Measurements from ENCODE around the gene ACOT12.
"Not testable (repeated sequence)": the region's sequence is repeated elsewhere in the genome, so short reads cannot be mapped to it uniquely, and the experiment has no call there.

Gene ACOT12

DNA sequence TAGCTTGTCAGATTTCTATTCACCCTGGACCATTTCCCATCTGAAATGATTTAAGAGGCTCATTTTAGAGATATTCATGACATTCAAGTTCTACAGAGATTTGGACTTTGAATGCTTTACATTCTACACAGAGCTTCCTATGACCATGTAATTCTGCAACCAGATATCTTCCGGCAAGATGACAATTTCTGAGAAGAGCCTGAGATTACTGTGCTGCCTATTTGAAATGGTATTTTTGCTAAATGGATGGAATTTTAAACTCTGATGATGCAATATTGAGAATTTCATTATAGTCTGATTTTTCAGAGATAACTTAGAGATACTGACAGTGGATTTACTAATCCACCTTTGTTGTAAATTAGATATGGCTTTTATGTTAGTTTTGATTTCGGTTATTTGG, 16.0 kb upstream of the ACOT12 start:
- no peaks in the 10 kb centered on the region for H3K36me3 ChIP-seq (ENCODE audit: insufficient read depth, low read length)
- no peaks in the 10 kb centered on the region for H3K4me1 ChIP-seq (ENCODE audit: insufficient read depth, low read length)
- H3K9me3 ChIP-seq (ENCODE audit: control insufficient read depth, insufficient read depth, low read length) = no peaks in the 10 kb centered on the region
- no peak overlapping the region for H3K9ac ChIP-seq (ENCODE audit: low read depth, low read length)

DNA sequence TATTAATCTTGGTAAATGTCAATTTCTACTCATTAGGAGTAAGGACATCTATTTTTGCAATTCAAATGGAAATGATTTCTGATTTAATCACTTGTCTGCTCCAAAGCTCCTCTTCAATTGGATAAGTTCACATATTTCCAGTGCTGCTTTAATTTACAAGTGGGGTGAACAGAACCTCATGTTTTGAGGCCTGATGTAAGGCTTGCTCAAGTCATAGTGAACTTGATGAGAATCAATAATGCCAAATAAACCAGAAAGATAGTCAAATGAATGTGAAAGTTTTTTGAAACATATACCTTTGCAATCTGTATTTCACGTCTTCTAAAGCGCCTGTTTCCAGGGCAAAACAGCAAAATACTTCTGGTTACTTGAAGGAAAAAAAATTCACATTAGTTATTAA, 15.4 kb upstream of the ACOT12 start:
- Histone ChIP-seq H3K9me3 (ENCODE audit: control insufficient read depth, insufficient read depth, low read length) (no peaks in the 10 kb centered on the region), H3K9ac (ENCODE audit: low read depth, low read length) (no peak overlapping the region), H3K4me1 (ENCODE audit: insufficient read depth, low read length) (no peaks in the 10 kb centered on the region), H3K36me3 (ENCODE audit: insufficient read depth, low read length) (no peaks in the 10 kb centered on the region)

DNA sequence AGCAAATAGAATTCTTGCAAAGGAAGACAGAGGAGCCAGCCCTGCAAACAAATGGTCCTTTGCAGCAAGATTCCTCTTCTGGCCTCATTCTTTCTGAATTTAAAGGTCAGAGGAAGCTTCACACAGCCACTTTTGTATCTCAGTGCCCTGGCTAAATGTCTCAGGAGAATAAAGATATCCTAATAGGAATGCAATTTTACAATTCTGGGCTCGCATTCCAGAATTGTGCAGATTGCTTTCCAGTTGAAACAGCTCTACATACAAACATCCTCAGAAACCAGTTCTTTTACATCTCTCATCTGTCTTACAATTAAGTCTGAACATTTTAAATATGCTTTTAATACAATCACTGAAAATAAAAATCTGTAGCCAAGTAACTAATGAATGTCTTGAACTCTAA, 14.6 kb upstream of the ACOT12 start:
- Histone ChIP-seq H3K9ac (ENCODE audit: low read depth, low read length) (no peak overlapping the region), H3K36me3 (ENCODE audit: insufficient read depth, low read length) (no peaks in the 10 kb centered on the region), H3K9me3 (ENCODE audit: control insufficient read depth, insufficient read depth, low read length) (no peaks in the 10 kb centered on the region), H3K4me1 (ENCODE audit: insufficient read depth, low read length) (no peaks in the 10 kb centered on the region)

DNA sequence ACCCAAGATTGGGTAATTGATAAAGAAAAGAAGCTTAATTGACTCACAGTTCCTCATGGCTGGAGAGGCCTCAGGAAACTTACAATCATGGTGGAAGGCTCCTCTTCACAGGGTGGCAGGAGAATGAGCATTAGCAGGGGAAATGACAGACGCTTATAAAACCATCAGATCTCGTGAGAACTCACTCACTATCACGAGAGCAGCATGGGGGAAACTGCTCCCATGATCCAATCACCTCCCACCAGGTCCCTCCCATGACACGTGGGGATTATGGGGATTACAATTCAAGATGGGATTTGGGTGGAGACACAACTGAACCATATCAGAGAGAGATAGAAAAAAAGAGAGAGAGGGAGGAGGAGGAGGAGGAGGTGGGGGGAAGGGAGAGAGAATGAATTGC, 13.9 kb upstream of the ACOT12 start:
- H3K4me1 ChIP-seq (ENCODE audit: insufficient read depth, low read length); H3K9me3 ChIP-seq (ENCODE audit: control insufficient read depth, insufficient read depth, low read length); H3K9ac ChIP-seq (ENCODE audit: low read depth, low read length); H3K36me3 ChIP-seq (ENCODE audit: insufficient read depth, low read length): not testable (repeated sequence)

DNA sequence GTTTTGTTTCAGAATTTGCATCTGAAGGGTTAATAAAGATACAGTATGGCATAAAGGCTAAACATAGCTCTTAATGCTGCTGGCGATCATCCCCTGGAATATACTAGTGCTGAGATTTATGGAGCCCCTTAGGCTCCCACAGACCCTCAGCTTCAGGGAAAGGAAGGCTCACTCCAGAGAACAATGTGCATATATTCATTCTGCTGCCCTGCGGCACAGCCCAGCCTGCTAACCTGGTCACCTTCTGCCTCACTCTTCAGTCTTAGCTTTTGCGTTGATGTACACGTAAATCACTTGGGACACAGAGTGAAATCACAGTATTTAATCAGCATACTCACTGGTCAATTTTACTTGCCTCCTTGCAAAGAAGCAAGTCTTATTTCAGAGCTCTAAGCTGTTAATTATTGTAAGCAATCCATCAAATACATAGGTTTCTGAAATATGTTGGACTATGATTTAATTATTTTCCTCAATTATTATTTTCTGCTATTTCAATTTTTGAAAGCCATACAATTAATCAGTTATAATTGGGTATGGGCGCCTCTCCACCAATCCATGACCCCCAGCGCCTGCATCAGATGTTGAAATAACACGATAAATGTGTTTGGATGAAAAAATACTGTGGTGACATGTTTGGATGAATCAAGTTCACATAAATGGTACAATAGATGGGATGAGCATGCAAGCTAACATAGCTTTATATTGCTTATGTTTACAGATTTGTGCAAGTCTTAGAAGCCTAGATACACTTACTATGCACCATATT, 11.4 kb upstream of the ACOT12 start:
- H3K36me3 ChIP-seq (ENCODE audit: insufficient read depth, low read length) = no peaks in the 10 kb centered on the region
- H3K4me1 ChIP-seq (ENCODE audit: insufficient read depth, low read length) = no peaks in the 10 kb centered on the region
- no peak overlapping the region for H3K9ac ChIP-seq (ENCODE audit: low read depth, low read length)
- no peaks in the 10 kb centered on the region for H3K9me3 ChIP-seq (ENCODE audit: control insufficient read depth, insufficient read depth, low read length)

DNA sequence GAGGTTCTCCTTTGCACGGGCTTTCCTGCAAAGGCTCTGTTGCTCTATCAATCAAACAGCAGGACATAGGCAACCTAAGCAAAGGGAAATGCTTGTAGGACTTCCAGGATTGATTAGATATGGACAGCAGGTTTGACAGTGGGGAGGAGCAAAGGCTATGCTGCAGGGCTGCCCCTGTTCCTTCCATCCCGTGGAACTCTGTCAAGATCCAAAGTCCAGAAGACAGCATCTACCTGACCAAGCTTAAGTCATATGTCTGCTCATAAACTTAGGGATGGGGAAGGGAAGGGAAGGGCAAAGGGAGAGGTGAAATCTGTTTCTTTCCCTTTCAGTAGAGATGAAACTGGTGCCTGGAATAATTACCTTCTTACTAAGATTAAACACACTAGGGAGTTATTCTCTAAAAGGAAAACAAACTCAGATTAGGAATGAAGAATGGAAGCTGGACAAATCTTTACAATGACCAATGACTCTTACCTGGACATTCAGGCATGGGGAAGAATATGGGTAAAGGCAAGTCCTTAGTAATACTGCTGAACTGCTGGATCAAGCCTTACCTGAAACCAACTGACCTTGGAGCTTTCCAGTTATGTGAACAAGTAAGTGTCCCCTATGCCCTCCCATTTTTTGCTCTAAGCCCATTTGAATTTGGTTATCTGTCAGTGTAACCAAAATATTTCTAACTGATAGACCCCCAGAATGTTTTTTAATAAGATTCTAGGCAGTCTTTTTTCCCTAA, 8.4 kb upstream of the ACOT12 start:
- no peaks in the 10 kb centered on the region for H3K4me1 ChIP-seq (ENCODE audit: insufficient read depth, low read length)

DNA sequence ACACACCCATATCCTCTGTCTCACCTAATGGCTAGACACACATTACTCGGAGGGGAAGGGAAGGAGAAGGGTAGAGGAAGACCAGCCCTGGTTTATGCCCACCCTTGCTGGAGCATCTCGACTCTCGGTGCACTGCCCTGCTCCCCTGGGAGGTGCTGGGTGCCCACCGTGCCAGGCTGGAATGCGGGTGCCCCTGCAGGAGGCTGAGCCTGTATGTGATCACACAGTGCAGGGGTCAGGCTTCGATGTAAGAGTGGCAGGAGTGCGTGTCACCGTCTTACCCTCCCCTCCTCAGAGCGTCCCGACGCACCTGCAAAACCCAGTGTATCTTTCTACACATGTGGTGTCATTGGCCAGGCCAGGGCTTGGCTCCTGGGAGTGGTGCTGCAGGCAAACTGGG, 7.3 kb upstream of the ACOT12 start:
- H3K9ac ChIP-seq (ENCODE audit: low read depth, low read length) = no peak overlapping the region
- no peaks in the 10 kb centered on the region for H3K36me3 ChIP-seq (ENCODE audit: insufficient read depth, low read length)
- H3K4me1 ChIP-seq (ENCODE audit: insufficient read depth, low read length) = no peaks in the 10 kb centered on the region
- H3K9me3 ChIP-seq (ENCODE audit: control insufficient read depth, insufficient read depth, low read length) = no peaks in the 10 kb centered on the region

More for the DNA sequence above, 8.4 kb upstream of the ACOT12 start:
- H3K9me3 ChIP-seq (ENCODE audit: control insufficient read depth, insufficient read depth, low read length) = no peaks in the 10 kb centered on the region
- H3K36me3 ChIP-seq (ENCODE audit: insufficient read depth, low read length) = no peaks in the 10 kb centered on the region
- no peak overlapping the region for H3K9ac ChIP-seq (ENCODE audit: low read depth, low read length)

DNA sequence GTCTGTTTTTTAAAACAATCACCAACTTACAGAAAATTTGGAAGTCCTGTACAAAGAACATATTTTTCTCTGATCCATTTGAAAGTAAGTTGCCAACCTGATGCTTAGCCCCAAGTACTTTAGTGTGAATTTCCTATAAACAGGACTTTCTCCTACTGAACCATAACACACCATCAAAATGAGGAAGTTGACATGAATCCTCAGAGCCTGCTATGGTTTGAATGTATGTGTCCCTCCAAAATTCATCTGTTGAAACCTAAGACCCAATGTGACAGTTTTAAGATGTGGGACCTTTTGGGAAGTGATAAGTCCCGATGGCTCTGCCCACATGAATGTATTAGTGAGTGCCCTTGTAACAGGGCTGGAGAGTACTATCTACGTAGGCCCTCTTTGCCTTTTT, 6.4 kb upstream of the ACOT12 start:
- Histone ChIP-seq H3K9ac (ENCODE audit: low read depth, low read length) (no peak overlapping the region), H3K36me3 (ENCODE audit: insufficient read depth, low read length) (no peaks in the 10 kb centered on the region), H3K4me1 (ENCODE audit: insufficient read depth, low read length) (no peaks in the 10 kb centered on the region), H3K9me3 (ENCODE audit: control insufficient read depth, insufficient read depth, low read length) (no peaks in the 10 kb centered on the region)

DNA sequence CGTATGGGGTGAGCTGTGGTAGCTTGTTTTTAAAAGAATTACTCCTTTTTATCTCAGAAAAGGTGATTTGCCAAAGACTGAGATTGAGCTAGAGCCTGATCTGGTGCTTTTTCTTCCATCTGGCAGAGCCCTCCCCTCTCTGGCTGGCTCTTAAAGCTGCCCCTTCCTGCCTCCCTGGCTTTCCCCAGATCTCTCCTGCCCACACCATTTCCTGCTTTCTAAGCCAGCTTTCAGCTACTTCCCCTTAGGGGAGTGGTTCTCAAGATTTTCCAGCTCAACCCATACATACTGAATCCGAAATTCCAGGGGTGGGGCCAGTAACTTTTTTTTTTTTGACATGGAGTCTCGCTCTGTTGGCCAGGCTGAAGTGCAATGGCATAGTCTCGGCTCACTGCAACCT, 4.8 kb upstream of the ACOT12 start:
- Histone ChIP-seq H3K9ac (ENCODE audit: low read depth, low read length) (no peak overlapping the region), H3K4me1 (ENCODE audit: insufficient read depth, low read length) (no peaks in the 10 kb centered on the region), H3K9me3 (ENCODE audit: control insufficient read depth, insufficient read depth, low read length) (no peaks in the 10 kb centered on the region), H3K36me3 (ENCODE audit: insufficient read depth, low read length) (no peaks in the 10 kb centered on the region)

DNA sequence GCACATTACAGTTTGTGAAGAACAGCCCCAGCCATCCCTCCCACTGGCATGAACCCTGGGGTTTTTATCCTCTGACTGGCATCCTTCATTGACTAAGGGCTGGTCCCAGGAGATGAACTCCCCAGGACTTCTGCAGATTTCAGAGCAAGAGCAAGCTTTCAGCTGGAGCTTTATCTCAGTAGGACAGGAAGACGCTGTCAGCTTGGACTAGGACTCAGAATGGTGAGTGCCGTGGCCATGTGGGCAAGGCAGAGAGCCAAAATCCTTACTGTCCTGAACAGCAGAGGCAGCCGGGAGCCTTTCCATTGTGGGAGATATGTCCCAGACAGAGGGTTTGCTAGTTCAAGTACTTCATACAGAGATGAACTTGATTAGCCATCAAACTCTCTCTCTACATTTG, 3.2 kb upstream of the ACOT12 start:
- H3K4me1 ChIP-seq (ENCODE audit: insufficient read depth, low read length) = no peaks in the 10 kb centered on the region
- no peak overlapping the region for H3K9ac ChIP-seq (ENCODE audit: low read depth, low read length)
- H3K9me3 ChIP-seq (ENCODE audit: control insufficient read depth, insufficient read depth, low read length) = no peaks in the 10 kb centered on the region
- H3K36me3 ChIP-seq (ENCODE audit: insufficient read depth, low read length) = no peaks in the 10 kb centered on the region

DNA sequence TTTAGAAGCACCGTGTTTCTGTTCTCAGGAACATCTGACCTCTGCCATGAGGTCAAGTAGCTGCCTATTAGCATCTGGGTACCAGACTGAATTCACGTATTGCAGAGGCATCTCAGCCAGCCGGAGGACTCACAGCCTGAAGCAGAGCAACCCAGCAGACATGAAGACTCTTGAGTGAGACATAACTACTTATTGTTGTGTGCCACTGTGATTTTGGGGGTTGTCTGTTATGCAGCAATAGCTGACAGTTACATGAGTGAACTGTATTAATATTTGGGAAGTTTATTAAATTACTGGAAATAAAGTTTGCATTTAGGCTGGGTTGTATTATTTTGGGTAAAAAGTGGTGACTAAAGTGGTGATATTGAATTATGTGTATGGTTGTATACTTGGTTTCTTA, 1.3 kb upstream of the ACOT12 start:
- Histone ChIP-seq H3K9ac (ENCODE audit: low read depth, low read length) (no peak overlapping the region), H3K9me3 (ENCODE audit: control insufficient read depth, insufficient read depth, low read length) (no peaks in the 10 kb centered on the region), H3K36me3 (ENCODE audit: insufficient read depth, low read length) (no peaks in the 10 kb centered on the region), H3K4me1 (ENCODE audit: insufficient read depth, low read length) (no peaks in the 10 kb centered on the region)

DNA sequence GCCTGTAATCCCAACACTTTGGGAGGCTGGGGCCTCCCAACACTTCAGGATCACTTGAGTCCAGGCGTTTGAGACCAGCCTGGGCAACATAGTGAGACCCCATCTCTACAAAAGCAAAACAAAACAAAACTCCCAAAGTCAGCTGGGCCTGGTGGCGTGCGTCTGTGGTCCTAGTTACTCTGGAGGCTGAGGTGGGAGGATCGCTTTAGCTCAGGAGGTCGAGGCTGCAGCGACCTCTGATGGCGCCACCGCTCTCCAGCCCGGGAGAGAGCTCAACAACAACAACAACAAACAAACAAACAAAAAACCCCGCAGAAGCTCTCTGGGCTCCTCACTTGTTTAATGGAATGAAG, 528 bp downstream of the ACOT12 start:
- Histone ChIP-seq H3K9me3 (ENCODE audit: control insufficient read depth, insufficient read depth, low read length) (no peaks in the 10 kb centered on the region), H3K9ac (ENCODE audit: low read depth, low read length) (peak overlapping the region; percentile 78), H3K4me1 (ENCODE audit: insufficient read depth, low read length) (no peaks in the 10 kb centered on the region), H3K36me3 (ENCODE audit: insufficient read depth, low read length) (no peaks in the 10 kb centered on the region)

DNA sequence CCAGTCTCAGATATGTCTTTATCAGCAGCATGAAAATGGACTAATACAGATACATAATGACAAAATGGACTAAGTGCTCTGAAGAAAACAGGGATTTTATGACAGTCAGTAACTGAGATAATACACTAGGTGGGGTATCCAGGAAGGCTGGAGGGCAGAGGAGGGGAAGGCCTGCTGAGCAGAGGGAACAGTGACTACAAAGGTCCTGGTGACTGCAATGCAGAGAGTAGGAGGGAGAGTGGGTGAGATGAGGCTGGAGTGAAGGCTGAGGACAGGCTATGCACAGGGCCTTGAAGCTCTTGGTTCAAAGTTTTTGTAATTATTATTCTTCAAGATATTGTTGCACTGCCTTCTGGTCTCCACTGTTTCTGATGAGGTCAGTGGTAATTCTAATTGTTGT, 4.9 kb downstream of the ACOT12 start:
- Histone ChIP-seq H3K36me3 (ENCODE audit: insufficient read depth, low read length) (no peaks in the 10 kb centered on the region), H3K4me1 (ENCODE audit: insufficient read depth, low read length) (no peaks in the 10 kb centered on the region), H3K9ac (ENCODE audit: low read depth, low read length) (no peak overlapping the region), H3K9me3 (ENCODE audit: control insufficient read depth, insufficient read depth, low read length) (no peaks in the 10 kb centered on the region)

DNA sequence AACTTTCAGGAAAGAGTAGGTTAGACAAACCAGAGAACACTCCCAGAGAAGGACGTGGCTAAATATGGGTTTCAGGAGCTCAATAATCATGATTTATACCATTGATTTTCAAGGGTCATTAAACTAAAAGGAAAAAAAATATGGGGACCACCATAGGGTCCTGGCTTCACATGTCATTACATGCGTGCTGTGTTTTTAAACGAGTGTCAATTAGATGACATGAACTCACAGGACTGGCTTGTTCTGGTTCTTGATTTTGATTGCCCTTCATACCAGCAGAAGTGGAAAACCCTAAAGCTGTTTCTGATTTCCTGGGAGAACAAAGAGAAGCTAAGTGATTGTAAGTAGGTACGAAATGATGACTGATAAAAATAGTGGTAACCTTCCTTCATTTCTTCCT, 5.8 kb downstream of the ACOT12 start:
- no peak overlapping the region for H3K9ac ChIP-seq (ENCODE audit: low read depth, low read length)
- H3K4me1 ChIP-seq (ENCODE audit: insufficient read depth, low read length) = no peaks in the 10 kb centered on the region
- no peaks in the 10 kb centered on the region for H3K36me3 ChIP-seq (ENCODE audit: insufficient read depth, low read length)
- H3K9me3 ChIP-seq (ENCODE audit: control insufficient read depth, insufficient read depth, low read length) = no peaks in the 10 kb centered on the region

DNA sequence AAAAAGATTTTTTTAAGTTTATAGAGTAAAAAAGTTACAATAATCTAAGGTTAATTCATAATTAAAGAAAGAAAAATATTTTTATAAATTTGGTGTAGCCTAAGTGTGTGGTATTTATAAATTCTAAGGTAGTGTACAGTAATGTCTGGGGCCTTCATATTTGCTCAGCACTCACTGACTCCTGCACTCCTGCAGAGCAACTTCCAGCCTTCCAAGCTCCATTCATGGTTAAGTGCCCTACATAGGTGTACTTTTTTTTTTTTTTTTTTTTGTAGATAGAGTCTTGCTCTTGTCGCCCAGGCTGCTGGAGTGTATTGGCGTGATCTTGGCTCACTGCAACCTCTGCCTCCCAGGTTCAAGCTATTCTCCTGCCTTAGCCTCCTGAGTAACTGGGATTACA, 10.1 kb downstream of the ACOT12 start:
- Histone ChIP-seq H3K9ac (ENCODE audit: low read depth, low read length) (no peak overlapping the region), H3K9me3 (ENCODE audit: control insufficient read depth, insufficient read depth, low read length) (no peaks in the 10 kb centered on the region), H3K36me3 (ENCODE audit: insufficient read depth, low read length) (no peaks in the 10 kb centered on the region), H3K4me1 (ENCODE audit: insufficient read depth, low read length) (no peaks in the 10 kb centered on the region)
